ENCODE data around the gene COPG2. TPM values are rescaled to one million over a fixed set of nuclear protein-coding genes. Genes with fewer than 3 reads are reported as not detected.
"Not testable (repeated sequence)": the region's sequence is repeated elsewhere in the genome, so short reads cannot be mapped to it uniquely, and the experiment has no call there.

COPG2 gene
- total RNA-seq, 4 donors from 2014 or later: 19.9 to 25.9 (median 23.8) TPM

- H3K4me3 ChIP-seq (ENCODE audit: low read depth, poor library complexity, severe bottlenecking): no peak overlapping the region
- TF ChIP-seq CTCF (IDR thresholded peaks at IDR 0.05): no peak
- no peak for TF ChIP-seq POLR2A (IDR thresholded peaks at IDR 0.05)
- 92 to 95% methylated on average over 3 of the region's 3 CpGs for WGBS, 2 donors
- no peak for DNase-seq (ENCODE audit: low spot score in 2 of 2)
- intact Hi-C loops (cut with DNase I; ENCODE audit: low total_unique reads): no loop called here
Observed at GRCh38 chr7:130553398-130554029, 115.0 kb downstream of the COPG2 start.

DNA sequence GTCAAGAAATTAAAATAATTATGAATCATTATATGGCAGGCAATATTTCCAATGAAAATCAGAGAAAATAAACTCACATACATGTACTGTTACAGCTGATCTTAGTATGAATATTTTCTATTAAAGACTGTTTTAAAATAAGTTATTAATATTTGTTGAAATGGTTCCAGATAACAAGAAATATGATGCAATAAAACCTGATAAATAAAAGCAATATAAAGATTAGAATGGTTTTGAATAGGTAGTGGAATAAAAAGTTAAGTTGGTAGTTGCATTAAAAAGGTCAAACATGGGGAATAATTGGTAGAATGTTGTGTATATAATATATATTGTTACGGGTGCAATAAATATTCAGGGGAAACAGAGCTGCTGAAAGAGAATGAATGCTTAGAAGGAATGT is 124.2 kb downstream of the COPG2 start:
- DNase-seq (ENCODE audit: low spot score in 2 of 2): no peak
- no peak overlapping the region for H3K4me3 ChIP-seq (ENCODE audit: low read depth, poor library complexity, severe bottlenecking)
- no peak for TF ChIP-seq CTCF (IDR thresholded peaks at IDR 0.05)
- TF ChIP-seq POLR2A (IDR thresholded peaks at IDR 0.05): no peak
- 92 to 98% methylated on average over 1 of the region's 1 CpG for WGBS, 2 donors
- intact Hi-C loops (cut with DNase I; ENCODE audit: low total_unique reads): no loop called here

DNA sequence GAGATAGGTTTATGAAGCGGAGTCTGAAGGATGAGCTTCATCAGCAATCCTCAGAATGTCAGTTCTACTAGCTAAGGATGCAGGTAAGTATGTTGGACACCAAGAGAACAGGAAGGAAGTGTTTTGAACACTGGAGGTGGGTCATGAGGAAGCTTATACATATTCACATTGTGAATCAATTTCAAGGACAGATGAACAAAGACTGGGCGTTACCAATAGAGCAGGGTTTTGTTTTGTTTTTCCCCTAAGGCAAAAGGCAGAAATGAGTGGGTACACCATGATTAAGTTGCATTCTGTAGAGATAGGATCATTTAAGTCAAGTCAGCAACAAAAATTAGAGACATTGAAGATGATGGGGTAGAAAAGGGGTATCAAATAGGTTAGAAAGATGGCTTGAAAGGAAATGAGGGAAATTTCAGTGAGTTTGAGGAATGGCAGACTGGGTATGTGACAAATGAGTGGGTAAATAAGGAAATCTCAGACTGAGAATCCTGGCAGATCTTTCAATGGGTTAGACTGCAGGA is 125.0 kb downstream of the COPG2 start:
- DNase-seq (ENCODE audit: low spot score in 2 of 2): no peak
- H3K4me3 ChIP-seq (ENCODE audit: low read depth, poor library complexity, severe bottlenecking): no peak overlapping the region
- intact Hi-C loops (cut with DNase I; ENCODE audit: low total_unique reads): no loop called here
- 88 to 94% methylated on average over 2 of the region's 2 CpGs for WGBS, 2 donors
- TF ChIP-seq CTCF (IDR thresholded peaks at IDR 0.05) (no peak), POLR2A (IDR thresholded peaks at IDR 0.05) (no peak)

GRCh38 chr7:130542297-130542696 is 126.3 kb downstream of the COPG2 start:
- DNase-seq (ENCODE audit: low spot score in 2 of 2); intact Hi-C loops (cut with DNase I; ENCODE audit: low total_unique reads); H3K4me3 ChIP-seq (ENCODE audit: low read depth, poor library complexity, severe bottlenecking): not testable (repeated sequence)
- WGBS, 2 donors: 81 to 94% methylated on average over 4 of the region's 4 CpGs

GRCh38 chr7:130541287-130541686 is 127.3 kb downstream of the COPG2 start:
- H3K4me3 ChIP-seq (ENCODE audit: low read depth, poor library complexity, severe bottlenecking); DNase-seq (ENCODE audit: low spot score in 2 of 2); intact Hi-C loops (cut with DNase I; ENCODE audit: low total_unique reads): not testable (repeated sequence)
- 88 to 91% methylated on average over 7 of the region's 7 CpGs for WGBS, 2 donors

DNA sequence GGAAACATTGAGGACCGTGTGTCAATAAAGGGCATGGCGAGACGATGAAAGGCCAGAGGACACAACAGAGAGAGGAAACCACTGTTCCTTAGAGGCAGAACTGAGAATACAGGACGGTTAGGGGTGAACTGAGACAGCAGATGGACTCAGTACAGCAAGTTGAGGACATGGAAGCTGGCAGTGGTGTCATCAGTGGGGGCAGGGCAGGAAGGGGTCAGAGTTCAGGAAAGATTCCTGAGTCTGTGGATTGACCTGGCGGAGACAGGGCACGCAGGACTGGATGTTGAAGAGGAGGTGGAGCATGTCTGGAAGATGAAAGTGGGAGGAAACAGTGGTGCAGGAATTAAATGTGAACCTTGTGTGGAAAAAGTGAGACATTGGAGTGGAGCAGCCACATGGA is 130.7 kb downstream of the COPG2 start:
- WGBS, 2 donors: 74 to 88% methylated on average over 6 of the region's 6 CpGs
- DNase-seq (ENCODE audit: low spot score in 2 of 2); intact Hi-C loops (cut with DNase I; ENCODE audit: low total_unique reads); H3K4me3 ChIP-seq (ENCODE audit: low read depth, poor library complexity, severe bottlenecking): not testable (repeated sequence)

- intact Hi-C loops (cut with DNase I; ENCODE audit: low total_unique reads): no loop called here
- DNase-seq (ENCODE audit: low spot score in 2 of 2): no peak
- TF ChIP-seq POLR2A (IDR thresholded peaks at IDR 0.05): no peak
- TF ChIP-seq CTCF (IDR thresholded peaks at IDR 0.05): no peak
- WGBS, 2 donors: 89 to 95% methylated on average over 2 of the region's 2 CpGs
- no peak overlapping the region for H3K4me3 ChIP-seq (ENCODE audit: low read depth, poor library complexity, severe bottlenecking)
Observed at GRCh38 chr7:130529417-130529816, 139.1 kb downstream of the COPG2 start.

DNA sequence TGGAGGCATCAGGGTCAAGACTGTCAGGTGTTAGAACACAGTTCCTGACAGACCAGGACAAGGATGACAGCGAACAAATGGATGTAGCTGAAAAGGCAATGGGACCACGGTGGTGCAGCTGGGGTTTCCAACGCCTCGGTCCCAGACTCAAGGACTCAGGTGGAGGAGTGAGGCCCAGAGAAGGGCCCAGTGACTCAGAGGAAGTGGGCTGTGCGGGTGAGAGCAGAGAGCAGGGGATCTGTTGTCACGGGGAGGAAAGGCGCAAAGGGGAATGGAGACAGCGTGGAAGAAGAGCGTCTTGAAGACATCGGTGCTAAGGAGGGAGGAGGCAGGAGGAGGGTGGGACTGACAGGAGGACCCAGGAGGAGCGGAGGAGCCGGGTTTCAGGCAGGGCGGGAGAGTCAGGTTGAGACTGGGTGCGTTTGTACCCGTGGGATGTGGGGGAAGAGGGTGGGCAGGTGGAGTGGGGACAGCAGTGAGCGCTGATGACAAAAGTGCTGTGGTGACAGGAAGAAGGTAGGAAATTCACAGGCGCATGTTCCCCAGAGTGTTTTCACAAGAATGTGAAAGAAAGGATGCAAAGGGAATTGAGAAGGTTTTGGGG is 140.7 kb downstream of the COPG2 start:
- 81 to 91% methylated on average over 17 of the region's 17 CpGs for WGBS, 2 donors
- DNase-seq (ENCODE audit: low spot score in 2 of 2); intact Hi-C loops (cut with DNase I; ENCODE audit: low total_unique reads); H3K4me3 ChIP-seq (ENCODE audit: low read depth, poor library complexity, severe bottlenecking): not testable (repeated sequence)

Measured in lower leg skin (tissue), 4 donors.